GM18951 (cell line): ENCODE data around the gene HMGXB4.

Source experiments
- POLR2A ChIP-seq: IDR thresholded peaks from 4 replicates; pipeline ENCODE4 v1.6.1; 2011; ENCODE audit warnings: mild to moderate bottlenecking; ENCODE audit not compliant: insufficient read length, insufficient read depth; ENCODE audit errors: extremely low read depth
- in situ Hi-C: fragments of 300-500 bp; cut with MboI; formaldehyde crosslinking; loops from one replicate; pipeline ENCODE4 v1.12.0; 2022; ENCODE audit warnings: low sequenced_read_pairs, mixed read lengths, inconsistent platforms; ENCODE audit not compliant: unreplicated experiment

HMGXB4 gene

GRCh38 chr22:35257321-35258190, at the start of gene HMGXB4:
Gene HMGXB4 (plus strand): TSS chr22:35257493. CDS start chr22:35262391, 4,898 bp downstream.
- peak; percentile 69 for TF ChIP-seq POLR2A
- in situ Hi-C loops = no loop called here

- in situ Hi-C loops = no loop called here
These were observed 49.3 kb upstream of the HMGXB4 start for GRCh38 chr22:35208003-35208402.

GRCh38 chr22:35209203-35209602, 48.1 kb upstream of the HMGXB4 start:
- in situ Hi-C loops = no loop called here
- no peak for TF ChIP-seq POLR2A

More at GRCh38 chr22:35208003-35208402, 49.3 kb upstream of the HMGXB4 start:
- TF ChIP-seq POLR2A = no peak

- in situ Hi-C loops = no loop called here
- TF ChIP-seq POLR2A = no peak
These were observed 45.3 kb upstream of the HMGXB4 start for GRCh38 chr22:35212009-35212408.

GRCh38 chr22:35212996-35213395, 44.3 kb upstream of the HMGXB4 start:
- no peak for TF ChIP-seq POLR2A
- in situ Hi-C loops = no loop called here

GRCh38 chr22:35214968-35215367, 42.3 kb upstream of the HMGXB4 start:
- in situ Hi-C loops = no loop called here
- TF ChIP-seq POLR2A = no peak

- TF ChIP-seq POLR2A = no peak
- in situ Hi-C loops = no loop called here
These were observed 41.3 kb upstream of the HMGXB4 start for GRCh38 chr22:35215993-35216392.

- in situ Hi-C loops = no loop called here
- no peak for TF ChIP-seq POLR2A
These were observed 39.8 kb upstream of the HMGXB4 start for GRCh38 chr22:35217527-35217926.

GRCh38 chr22:35218079-35218478, 39.2 kb upstream of the HMGXB4 start:
- in situ Hi-C loops = no loop called here
- TF ChIP-seq POLR2A = no peak

GRCh38 chr22:35219012-35219411, 38.3 kb upstream of the HMGXB4 start:
- in situ Hi-C loops = no loop called here
- TF ChIP-seq POLR2A = no peak

- in situ Hi-C loops = no loop called here
These were observed 37.1 kb upstream of the HMGXB4 start for GRCh38 chr22:35220221-35220620.

GRCh38 chr22:35225010-35225409, 32.3 kb upstream of the HMGXB4 start:
- no peak for TF ChIP-seq POLR2A
- in situ Hi-C loops = no loop called here

More at GRCh38 chr22:35220221-35220620, 37.1 kb upstream of the HMGXB4 start:
- no peak for TF ChIP-seq POLR2A

GRCh38 chr22:35226958-35227647, 30.2 kb upstream of the HMGXB4 start:
- in situ Hi-C loops = no loop called here
- TF ChIP-seq POLR2A = no peak

- TF ChIP-seq POLR2A = no peak
- in situ Hi-C loops = no loop called here
These were observed 27.4 kb upstream of the HMGXB4 start for GRCh38 chr22:35229865-35230264.
